ENCODE data around the gene KLC1. TPM values are rescaled to one million over a fixed set of nuclear protein-coding genes. Genes with fewer than 3 reads are reported as not detected.
A peak's percentile ranks its signal among the peaks of the same experiment; 100 is the strongest.
"Not testable (repeated sequence)": the region's sequence is repeated elsewhere in the genome, so short reads cannot be mapped to it uniquely, and the experiment has no call there.

Gene KLC1
- total RNA-seq, 6 experiments from 2014 or later: 179 to 204 (median 189) TPM

GRCh38 chr14:103649001-103649400, 20.0 kb downstream of the KLC1 start:
- H3K9me3 Mint-ChIP-seq: no peaks in the 10 kb centered on the region
- H3K27ac Mint-ChIP-seq: peak overlapping the region; percentile 11; the same call in 1 of the 2 replicates
- H3K36me3 Mint-ChIP-seq (ENCODE audit: low read depth): peaks cover 4% of the 10 kb centered on the region; the same call in 1 of the 2 replicates
- no peak for DNase-seq
- H3K27me3 Mint-ChIP-seq (ENCODE audit: insufficient read depth): no peaks in the 10 kb centered on the region
- no peak for TF ChIP-seq CTCF (IDR thresholded peaks at IDR 0.05)
- H3K4me1 Mint-ChIP-seq (ENCODE audit: low read depth): peaks cover 35% of the 10 kb centered on the region
- H3K4me3 Mint-ChIP-seq: no peak overlapping the region

- TF ChIP-seq CTCF (IDR thresholded peaks at IDR 0.05): no peak
- no peak overlapping the region for H3K4me3 Mint-ChIP-seq
- no peak for DNase-seq
- H3K27me3 Mint-ChIP-seq (ENCODE audit: insufficient read depth): no peaks in the 10 kb centered on the region
- H3K27ac Mint-ChIP-seq: peak overlapping the region; percentile 60
- H3K4me1 Mint-ChIP-seq (ENCODE audit: low read depth): peaks cover 44% of the 10 kb centered on the region
- H3K9me3 Mint-ChIP-seq: no peaks in the 10 kb centered on the region
- H3K36me3 Mint-ChIP-seq (ENCODE audit: low read depth): peaks cover 9% of the 10 kb centered on the region
Measured at GRCh38 chr14:103650213-103650612, 21.2 kb downstream of the KLC1 start.

GRCh38 chr14:103651585-103651984, 22.6 kb downstream of the KLC1 start:
- Mint-ChIP-seq H3K36me3 (ENCODE audit: low read depth) (peaks cover 15% of the 10 kb centered on the region), H3K27me3 (ENCODE audit: insufficient read depth) (no peaks in the 10 kb centered on the region; the same call in 1 of the 2 replicates), H3K9me3 (no peaks in the 10 kb centered on the region), H3K4me3 (no peak overlapping the region), H3K27ac (peak overlapping the region; percentile 64; the same call in 1 of the 2 replicates), H3K4me1 (ENCODE audit: low read depth) (peaks cover 55% of the 10 kb centered on the region)
- TF ChIP-seq CTCF (IDR thresholded peaks at IDR 0.05): no peak
- DNase-seq: no peak

GRCh38 chr14:103652806-103653205, 23.8 kb downstream of the KLC1 start:
- Mint-ChIP-seq H3K27me3 (ENCODE audit: insufficient read depth) (no peaks in the 10 kb centered on the region; the same call in 1 of the 2 replicates), H3K36me3 (ENCODE audit: low read depth) (peaks cover 22% of the 10 kb centered on the region), H3K9me3 (no peaks in the 10 kb centered on the region), H3K4me3 (no peak overlapping the region; the same call in 1 of the 2 replicates), H3K27ac (peak overlapping the region; percentile 83; the same call in 1 of the 2 replicates), H3K4me1 (ENCODE audit: low read depth) (peaks cover 67% of the 10 kb centered on the region)
- no peak for TF ChIP-seq CTCF (IDR thresholded peaks at IDR 0.05)
- no peak for DNase-seq

GRCh38 chr14:103653336-103653735, 24.3 kb downstream of the KLC1 start:
- Mint-ChIP-seq H3K4me3 (peak overlapping the region; percentile 20; the same call in 1 of the 2 replicates), H3K36me3 (ENCODE audit: low read depth) (peaks cover 26% of the 10 kb centered on the region), H3K27ac (peak overlapping the region; percentile 83), H3K4me1 (ENCODE audit: low read depth) (peaks cover 72% of the 10 kb centered on the region)
- not testable (repeated sequence) for DNase-seq; H3K9me3 Mint-ChIP-seq; H3K27me3 Mint-ChIP-seq (ENCODE audit: insufficient read depth)

GRCh38 chr14:103653805-103654204, 24.8 kb downstream of the KLC1 start:
- Mint-ChIP-seq H3K9me3 (no peaks in the 10 kb centered on the region), H3K4me1 (ENCODE audit: low read depth) (peaks cover 72% of the 10 kb centered on the region), H3K4me3 (peak overlapping the region; percentile 20; the same call in 1 of the 2 replicates), H3K27me3 (ENCODE audit: insufficient read depth) (no peaks in the 10 kb centered on the region; the same call in 1 of the 2 replicates), H3K27ac (peak overlapping the region; percentile 83), H3K36me3 (ENCODE audit: low read depth) (peaks cover 26% of the 10 kb centered on the region)
- TF ChIP-seq CTCF (IDR thresholded peaks at IDR 0.05): no peak
- DNase-seq: no peak

Measured in HFFc6 (cell line).